ENCODE data around the gene PROSER3. TPM values are rescaled to one million over a fixed set of nuclear protein-coding genes. Genes with fewer than 3 reads are reported as not detected.

Gene PROSER3
- total and polyA plus RNA-seq, 2 experiments from 2014 or later, result 12.2 to 26.5 TPM

DNA sequence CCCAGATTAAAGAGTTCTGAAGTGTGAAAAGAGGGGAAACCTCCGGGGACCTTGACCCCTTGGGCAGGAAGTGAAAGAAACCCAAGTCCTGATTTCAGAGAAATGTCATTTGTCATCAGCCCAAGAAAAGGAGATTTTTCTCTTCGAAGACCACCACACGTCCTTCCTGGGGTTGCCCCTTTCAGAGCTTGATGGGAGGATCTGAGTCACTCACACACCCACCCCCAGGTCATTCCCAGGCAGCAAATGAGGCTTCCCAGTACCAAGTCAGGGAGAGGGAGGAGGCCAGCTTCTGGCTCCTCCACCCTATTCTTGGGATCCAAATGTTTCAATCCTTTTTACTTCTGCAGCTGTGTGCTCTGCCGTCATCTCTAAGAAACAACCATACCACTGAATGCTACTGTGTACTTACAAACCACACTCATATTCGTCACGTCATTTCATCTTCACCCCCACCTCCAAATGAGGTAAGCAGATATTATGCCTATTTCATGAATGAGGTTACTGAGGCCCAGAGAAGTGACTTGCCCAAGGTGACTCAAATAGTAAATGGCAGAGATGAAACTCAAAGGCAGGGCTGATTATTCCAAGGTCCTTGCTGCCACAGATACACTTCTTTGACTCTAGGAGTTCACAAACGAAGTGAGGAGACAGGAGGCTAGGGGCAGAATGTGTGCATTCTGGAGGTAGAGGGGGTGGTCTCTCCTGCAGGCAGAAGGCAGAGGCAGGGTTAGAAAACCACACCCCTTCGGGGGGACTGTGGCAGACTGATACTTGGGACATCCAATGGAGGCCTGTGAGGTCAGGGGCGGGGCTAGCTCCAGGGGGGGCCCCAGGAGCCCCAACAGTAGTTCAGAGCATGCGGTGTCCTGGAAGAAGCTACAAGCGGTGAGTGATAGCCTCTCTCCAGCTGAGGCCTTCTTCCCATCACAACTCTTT lies 45.1 kb upstream of the PROSER3 start:
- no peak overlapping the region for H3K27ac ChIP-seq
- no peaks in the 10 kb centered on the region for H4K20me1 ChIP-seq (ENCODE audit: insufficient read depth, poor library complexity, severe bottlenecking)
- no peak overlapping the region for H3K4me3 ChIP-seq
- H3K27me3 ChIP-seq, result no peaks in the 10 kb centered on the region
- no peak for TF ChIP-seq EZH2phosphoT487 (IDR thresholded peaks at IDR 0.05; ENCODE audit: low read depth, severe bottlenecking, unreplicated experiment)
- TF ChIP-seq EZH2 (IDR thresholded peaks at IDR 0.05; ENCODE audit: borderline replicate concordance), result no peak
- TF ChIP-seq, protein P1, sequence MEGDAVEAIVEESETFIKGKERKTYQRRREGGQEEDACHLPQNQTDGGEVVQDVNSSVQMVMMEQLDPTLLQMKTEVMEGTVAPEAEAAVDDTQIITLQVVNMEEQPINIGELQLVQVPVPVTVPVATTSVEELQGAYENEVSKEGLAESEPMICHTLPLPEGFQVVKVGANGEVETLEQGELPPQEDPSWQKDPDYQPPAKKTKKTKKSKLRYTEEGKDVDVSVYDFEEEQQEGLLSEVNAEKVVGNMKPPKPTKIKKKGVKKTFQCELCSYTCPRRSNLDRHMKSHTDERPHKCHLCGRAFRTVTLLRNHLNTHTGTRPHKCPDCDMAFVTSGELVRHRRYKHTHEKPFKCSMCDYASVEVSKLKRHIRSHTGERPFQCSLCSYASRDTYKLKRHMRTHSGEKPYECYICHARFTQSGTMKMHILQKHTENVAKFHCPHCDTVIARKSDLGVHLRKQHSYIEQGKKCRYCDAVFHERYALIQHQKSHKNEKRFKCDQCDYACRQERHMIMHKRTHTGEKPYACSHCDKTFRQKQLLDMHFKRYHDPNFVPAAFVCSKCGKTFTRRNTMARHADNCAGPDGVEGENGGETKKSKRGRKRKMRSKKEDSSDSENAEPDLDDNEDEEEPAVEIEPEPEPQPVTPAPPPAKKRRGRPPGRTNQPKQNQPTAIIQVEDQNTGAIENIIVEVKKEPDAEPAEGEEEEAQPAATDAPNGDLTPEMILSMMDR (IDR thresholded peaks at IDR 0.05; ENCODE audit: poor library complexity), result no peak
- peaks cover 9% of the 10 kb centered on the region for H3K4me1 ChIP-seq (ENCODE audit: insufficient read depth)
- no peaks in the 10 kb centered on the region for H3K36me3 ChIP-seq (replicated peaks; ENCODE audit: insufficient read depth, low read depth)
- H2AFZ ChIP-seq, result no peak overlapping the region
- no peaks in the 10 kb centered on the region for H3K9me3 ChIP-seq (ENCODE audit: low read depth)
- H3K4me2 ChIP-seq, result no peak overlapping the region
- peak; percentile 2 for DNase-seq (ENCODE audit: low spot score)
- H3K79me2 ChIP-seq, result peaks cover 7% of the 10 kb centered on the region
- H3K9me2 ChIP-seq (replicated peaks; ENCODE audit: insufficient read depth), result no peaks in the 10 kb centered on the region
- WGBS (ENCODE audit: low lambda C conversion rate, missing lambda C conversion rate), result 86% methylated on average over 11 of the region's 11 CpGs

DNA sequence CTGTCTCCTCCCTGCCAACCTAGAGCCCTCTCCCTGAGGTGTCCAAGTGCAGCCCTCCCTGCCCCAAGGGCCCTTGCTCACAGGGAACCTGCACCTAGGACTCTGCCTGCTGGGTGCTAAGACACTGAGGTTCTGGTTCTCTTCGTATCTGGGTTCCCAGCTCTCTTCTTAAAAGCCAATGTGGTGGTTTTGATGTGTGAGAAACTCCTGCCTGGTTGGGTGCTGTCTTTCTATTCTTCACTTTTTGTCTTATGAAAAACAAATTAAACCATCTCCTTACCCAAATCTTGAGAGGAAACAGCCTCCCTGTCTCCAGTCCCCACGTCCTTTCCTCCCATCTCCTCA lies 44.5 kb upstream of the PROSER3 start:
- no peak overlapping the region for H3K4me3 ChIP-seq
- H3K9me2 ChIP-seq (replicated peaks; ENCODE audit: insufficient read depth), result no peaks in the 10 kb centered on the region
- peaks cover 9% of the 10 kb centered on the region for H3K4me1 ChIP-seq (ENCODE audit: insufficient read depth)
- TF ChIP-seq, protein P1 (IDR thresholded peaks at IDR 0.05; ENCODE audit: poor library complexity), result no peak
- TF ChIP-seq EZH2phosphoT487 (IDR thresholded peaks at IDR 0.05; ENCODE audit: low read depth, severe bottlenecking, unreplicated experiment) (no peak), EZH2 (IDR thresholded peaks at IDR 0.05; ENCODE audit: borderline replicate concordance) (no peak)
- H3K27me3 ChIP-seq, result no peaks in the 10 kb centered on the region
- no peak for DNase-seq (ENCODE audit: low spot score)
- no peaks in the 10 kb centered on the region for H3K9me3 ChIP-seq (ENCODE audit: low read depth)
- no peak overlapping the region for H2AFZ ChIP-seq
- H3K27ac ChIP-seq, result no peak overlapping the region
- H4K20me1 ChIP-seq (ENCODE audit: insufficient read depth, poor library complexity, severe bottlenecking), result no peaks in the 10 kb centered on the region
- peaks cover 11% of the 10 kb centered on the region for H3K79me2 ChIP-seq
- no peak overlapping the region for H3K4me2 ChIP-seq
- no peaks in the 10 kb centered on the region for H3K36me3 ChIP-seq (replicated peaks; ENCODE audit: insufficient read depth, low read depth)
- 87% methylated on average over 2 of the region's 2 CpGs for WGBS (ENCODE audit: low lambda C conversion rate, missing lambda C conversion rate)

DNA sequence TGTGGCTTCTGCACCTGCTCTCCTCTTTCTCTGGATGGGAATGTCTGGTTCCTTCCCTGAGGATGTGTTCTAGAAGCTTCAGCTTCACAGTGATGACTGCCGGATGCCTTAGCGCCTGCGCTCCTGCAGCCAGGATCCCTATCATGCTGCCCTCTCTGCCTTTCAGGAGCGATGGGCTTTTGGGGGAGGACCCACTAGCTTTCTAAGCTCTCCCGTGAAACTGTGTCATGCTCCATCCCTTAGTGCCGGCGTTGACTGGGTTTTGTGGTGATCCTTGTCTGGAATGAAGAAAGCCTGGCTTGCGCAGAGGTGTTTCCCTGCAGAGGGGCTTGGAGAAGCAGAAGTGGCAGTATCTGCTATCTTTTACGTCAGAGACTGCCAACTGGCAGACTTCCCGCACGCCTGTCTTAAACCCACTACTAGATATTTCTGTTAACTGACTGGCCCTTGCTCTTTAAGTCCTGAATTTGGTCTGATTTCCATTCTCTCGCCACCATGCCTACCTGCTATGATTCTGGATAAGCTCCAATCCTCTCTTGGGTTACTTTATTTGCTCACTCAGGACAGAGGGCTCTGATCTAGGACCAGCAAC lies 44.0 kb upstream of the PROSER3 start:
- no peaks in the 10 kb centered on the region for H3K9me3 ChIP-seq (ENCODE audit: low read depth)
- H3K27me3 ChIP-seq, result no peaks in the 10 kb centered on the region
- WGBS (ENCODE audit: low lambda C conversion rate, missing lambda C conversion rate), result 95% methylated on average over 12 of the region's 12 CpGs
- H3K9me2 ChIP-seq (replicated peaks; ENCODE audit: insufficient read depth), result no peaks in the 10 kb centered on the region
- no peak for TF ChIP-seq EZH2 (IDR thresholded peaks at IDR 0.05; ENCODE audit: borderline replicate concordance)
- TF ChIP-seq, protein P1 (IDR thresholded peaks at IDR 0.05; ENCODE audit: poor library complexity), result no peak
- no peak for TF ChIP-seq EZH2phosphoT487 (IDR thresholded peaks at IDR 0.05; ENCODE audit: low read depth, severe bottlenecking, unreplicated experiment)
- peaks cover 4% of the 10 kb centered on the region for H4K20me1 ChIP-seq (ENCODE audit: insufficient read depth, poor library complexity, severe bottlenecking)
- H3K4me3 ChIP-seq, result no peak overlapping the region
- H2AFZ ChIP-seq, result no peak overlapping the region
- DNase-seq (ENCODE audit: low spot score), result no peak
- H3K4me1 ChIP-seq (ENCODE audit: insufficient read depth), result peaks cover 10% of the 10 kb centered on the region
- H3K4me2 ChIP-seq, result no peak overlapping the region
- H3K79me2 ChIP-seq, result peaks cover 16% of the 10 kb centered on the region
- H3K36me3 ChIP-seq (replicated peaks; ENCODE audit: insufficient read depth, low read depth), result no peaks in the 10 kb centered on the region
- no peak overlapping the region for H3K27ac ChIP-seq
